GM12878 (cell line): Measurements from ENCODE around the gene RCOR1. TPM values are rescaled to one million over a fixed set of nuclear protein-coding genes. Genes with fewer than 3 reads are reported as not detected.
A peak's percentile ranks its signal among the peaks of the same experiment; 100 is the strongest.

Experiments used
- EP300 ChIP-seq, 2 experiments: fragments of 150-350 bp in 1 of 2; IDR thresholded peaks; 2 replicates each; pipeline ENCODE4 v1.6.1; 2011 to 2012; ENCODE audit warnings: low read depth in 2 of 2, low read length in 2 of 2, borderline replicate concordance in 1 of 2, improper control_type of control experiment in 1 of 2, inconsistent platforms in 1 of 2; ENCODE audit not compliant: control insufficient read depth in 1 of 2
- GATAD2B ChIP-seq: fragments of 450-650 bp; conservative IDR thresholded peaks from 2 replicates; pipeline ENCODE4 v1.6.1; 2017; ENCODE audit warnings: low read depth, mild to moderate bottlenecking, moderate library complexity
- MEF2A ChIP-seq: IDR thresholded peaks from 2 replicates; pipeline ENCODE4 v1.6.1; 2011; ENCODE audit warnings: low read depth, mild to moderate bottlenecking, low read length, moderate library complexity; ENCODE audit not compliant: insufficient read depth
- PAX8 ChIP-seq: fragments of 450-650 bp; IDR thresholded peaks from 2 replicates; pipeline ENCODE4 v1.6.1; 2017; ENCODE audit warnings: mild to moderate bottlenecking, moderate library complexity
- PBX3 ChIP-seq: IDR thresholded peaks from 2 replicates; pipeline ENCODE4 v1.6.1; 2011; ENCODE audit warnings: mild to moderate bottlenecking, low read depth, low read length, moderate library complexity; ENCODE audit not compliant: insufficient replicate concordance
- SIX5 ChIP-seq: IDR thresholded peaks from 2 replicates; pipeline ENCODE4 v1.6.1; 2011; ENCODE audit warnings: mild to moderate bottlenecking, low read depth, low read length, moderate library complexity; ENCODE audit not compliant: severe bottlenecking
- SMAD5 ChIP-seq: IDR thresholded peaks from 2 replicates; pipeline ENCODE4 v1.6.1; 2016; ENCODE audit warnings: antibody characterized with exemption, low read depth
- SREBF1 ChIP-seq: IDR thresholded peaks from 2 replicates; pipeline ENCODE4 v1.6.1; 2012; ENCODE audit warnings: mild to moderate bottlenecking, low read length
- TARDBP ChIP-seq: IDR thresholded peaks from 2 replicates; pipeline ENCODE4 v1.6.1; 2016; ENCODE audit warnings: borderline replicate concordance
- TBL1XR1 ChIP-seq: IDR thresholded peaks from 2 replicates; pipeline ENCODE4 v1.6.1; 2012; ENCODE audit warnings: low read depth, low read length, improper control_type of control experiment
- TCF7 ChIP-seq: IDR thresholded peaks from 2 replicates; pipeline ENCODE4 v1.6.1; 2014; ENCODE audit warnings: antibody characterized with exemption, borderline replicate concordance
- YY1 ChIP-seq: IDR thresholded peaks from 2 replicates; pipeline ENCODE4 v1.6.1; 2011; ENCODE audit warnings: low read depth, mild to moderate bottlenecking, low read length
- ZNF24 ChIP-seq: fragments of 450-650 bp; IDR thresholded peaks from 2 replicates; pipeline ENCODE4 v1.6.1; 2017; ENCODE audit warnings: antibody characterized with exemption, mild to moderate bottlenecking
- ZZZ3 ChIP-seq: IDR thresholded peaks from 2 replicates; pipeline ENCODE4 v1.6.1; 2011; ENCODE audit warnings: low read depth; ENCODE audit not compliant: control insufficient read depth, insufficient read length
- polyA plus RNA-seq, 11 experiments: library from polyadenylated mRNA; depleted of rRNA in 4 of 11; unstranded in 6 of 11; stranded (reverse) in 5 of 11; fragments of >200 nt; fragmentation: Nextera tagmentation in 4 of 11; fragmentation: Illumina TruSeq in 1 of 11; extraction: Ambion mirVana in 4 of 11; extraction: Trizol in 1 of 11; gene quantifications; 1 replicate in 1 of 11; 2 replicates in 10 of 11; pipeline versions ENCODE4 v1.2.1 to v1.2.3, GENCODE V29; 2011 to 2016; ENCODE audit warnings: inconsistent platforms in 2 of 11, missing spikeins in 2 of 11, low read depth in 1 of 11
- total RNA-seq, 4 experiments: library from RNA; depleted of rRNA in 3 of 4; stranded (reverse); fragments of >200 nt in 3 of 4; fragmentation: Illumina TruSeq in 1 of 4; extraction: Trizol in 1 of 4; gene quantifications; 2 replicates each; pipeline versions ENCODE4 v1.2.1 to v1.2.3, GENCODE V29; 2013 to 2021
- TF ChIP-seq, protein P1 (sequence below): fragments of 450-650 bp; IDR thresholded peaks from 2 replicates; pipeline ENCODE4 v1.6.1; 2016; ENCODE audit warnings: mild to moderate bottlenecking
- TF ChIP-seq, protein P2 (sequence below): fragments of 450-650 bp; IDR thresholded peaks from 2 replicates; pipeline ENCODE4 v1.6.1; 2017; ENCODE audit warnings: antibody characterized with exemption, mild to moderate bottlenecking, moderate library complexity
- TF ChIP-seq, protein P3 (sequence below): fragments of 450-650 bp; IDR thresholded peaks from 2 replicates; pipeline ENCODE4 v1.6.1; 2016; ENCODE audit warnings: mild to moderate bottlenecking, moderate library complexity, borderline replicate concordance

The RCOR1 gene
- total and polyA plus RNA-seq, 10 of the 15 experiments (the other 5 are each of a cell fraction or from before 2014, with no cell fraction given) = 1.6 to 12.2 (median 4.4) TPM

GRCh38 chr14:102776761-102777710 lies 184.6 kb downstream of the RCOR1 start, which contains the start of gene TRAF3 (continued):
- TF ChIP-seq, protein P1, sequence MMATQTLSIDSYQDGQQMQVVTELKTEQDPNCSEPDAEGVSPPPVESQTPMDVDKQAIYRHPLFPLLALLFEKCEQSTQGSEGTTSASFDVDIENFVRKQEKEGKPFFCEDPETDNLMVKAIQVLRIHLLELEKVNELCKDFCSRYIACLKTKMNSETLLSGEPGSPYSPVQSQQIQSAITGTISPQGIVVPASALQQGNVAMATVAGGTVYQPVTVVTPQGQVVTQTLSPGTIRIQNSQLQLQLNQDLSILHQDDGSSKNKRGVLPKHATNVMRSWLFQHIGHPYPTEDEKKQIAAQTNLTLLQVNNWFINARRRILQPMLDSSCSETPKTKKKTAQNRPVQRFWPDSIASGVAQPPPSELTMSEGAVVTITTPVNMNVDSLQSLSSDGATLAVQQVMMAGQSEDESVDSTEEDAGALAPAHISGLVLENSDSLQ = 0 out of 2 replicates have a peak, but pooled peaks have one; percentile 9
- no peak for TF ChIP-seq PAX8
- TF ChIP-seq TARDBP = no peak
- peak; percentile 88 for TF ChIP-seq YY1
- TF ChIP-seq MEF2A = 0 out of 2 replicates have a peak, but pooled peaks have one; percentile 45
- no peak for TF ChIP-seq SIX5
- TF ChIP-seq, protein P2, sequence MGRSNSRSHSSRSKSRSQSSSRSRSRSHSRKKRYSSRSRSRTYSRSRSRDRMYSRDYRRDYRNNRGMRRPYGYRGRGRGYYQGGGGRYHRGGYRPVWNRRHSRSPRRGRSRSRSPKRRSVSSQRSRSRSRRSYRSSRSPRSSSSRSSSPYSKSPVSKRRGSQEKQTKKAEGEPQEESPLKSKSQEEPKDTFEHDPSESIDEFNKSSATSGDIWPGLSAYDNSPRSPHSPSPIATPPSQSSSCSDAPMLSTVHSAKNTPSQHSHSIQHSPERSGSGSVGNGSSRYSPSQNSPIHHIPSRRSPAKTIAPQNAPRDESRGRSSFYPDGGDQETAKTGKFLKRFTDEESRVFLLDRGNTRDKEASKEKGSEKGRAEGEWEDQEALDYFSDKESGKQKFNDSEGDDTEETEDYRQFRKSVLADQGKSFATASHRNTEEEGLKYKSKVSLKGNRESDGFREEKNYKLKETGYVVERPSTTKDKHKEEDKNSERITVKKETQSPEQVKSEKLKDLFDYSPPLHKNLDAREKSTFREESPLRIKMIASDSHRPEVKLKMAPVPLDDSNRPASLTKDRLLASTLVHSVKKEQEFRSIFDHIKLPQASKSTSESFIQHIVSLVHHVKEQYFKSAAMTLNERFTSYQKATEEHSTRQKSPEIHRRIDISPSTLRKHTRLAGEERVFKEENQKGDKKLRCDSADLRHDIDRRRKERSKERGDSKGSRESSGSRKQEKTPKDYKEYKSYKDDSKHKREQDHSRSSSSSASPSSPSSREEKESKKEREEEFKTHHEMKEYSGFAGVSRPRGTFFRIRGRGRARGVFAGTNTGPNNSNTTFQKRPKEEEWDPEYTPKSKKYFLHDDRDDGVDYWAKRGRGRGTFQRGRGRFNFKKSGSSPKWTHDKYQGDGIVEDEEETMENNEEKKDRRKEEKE = no peak
- no peak for TF ChIP-seq TBL1XR1
- peak; percentile 95 for TF ChIP-seq GATAD2B
- no peak for TF ChIP-seq PBX3
- TF ChIP-seq, protein P3, sequence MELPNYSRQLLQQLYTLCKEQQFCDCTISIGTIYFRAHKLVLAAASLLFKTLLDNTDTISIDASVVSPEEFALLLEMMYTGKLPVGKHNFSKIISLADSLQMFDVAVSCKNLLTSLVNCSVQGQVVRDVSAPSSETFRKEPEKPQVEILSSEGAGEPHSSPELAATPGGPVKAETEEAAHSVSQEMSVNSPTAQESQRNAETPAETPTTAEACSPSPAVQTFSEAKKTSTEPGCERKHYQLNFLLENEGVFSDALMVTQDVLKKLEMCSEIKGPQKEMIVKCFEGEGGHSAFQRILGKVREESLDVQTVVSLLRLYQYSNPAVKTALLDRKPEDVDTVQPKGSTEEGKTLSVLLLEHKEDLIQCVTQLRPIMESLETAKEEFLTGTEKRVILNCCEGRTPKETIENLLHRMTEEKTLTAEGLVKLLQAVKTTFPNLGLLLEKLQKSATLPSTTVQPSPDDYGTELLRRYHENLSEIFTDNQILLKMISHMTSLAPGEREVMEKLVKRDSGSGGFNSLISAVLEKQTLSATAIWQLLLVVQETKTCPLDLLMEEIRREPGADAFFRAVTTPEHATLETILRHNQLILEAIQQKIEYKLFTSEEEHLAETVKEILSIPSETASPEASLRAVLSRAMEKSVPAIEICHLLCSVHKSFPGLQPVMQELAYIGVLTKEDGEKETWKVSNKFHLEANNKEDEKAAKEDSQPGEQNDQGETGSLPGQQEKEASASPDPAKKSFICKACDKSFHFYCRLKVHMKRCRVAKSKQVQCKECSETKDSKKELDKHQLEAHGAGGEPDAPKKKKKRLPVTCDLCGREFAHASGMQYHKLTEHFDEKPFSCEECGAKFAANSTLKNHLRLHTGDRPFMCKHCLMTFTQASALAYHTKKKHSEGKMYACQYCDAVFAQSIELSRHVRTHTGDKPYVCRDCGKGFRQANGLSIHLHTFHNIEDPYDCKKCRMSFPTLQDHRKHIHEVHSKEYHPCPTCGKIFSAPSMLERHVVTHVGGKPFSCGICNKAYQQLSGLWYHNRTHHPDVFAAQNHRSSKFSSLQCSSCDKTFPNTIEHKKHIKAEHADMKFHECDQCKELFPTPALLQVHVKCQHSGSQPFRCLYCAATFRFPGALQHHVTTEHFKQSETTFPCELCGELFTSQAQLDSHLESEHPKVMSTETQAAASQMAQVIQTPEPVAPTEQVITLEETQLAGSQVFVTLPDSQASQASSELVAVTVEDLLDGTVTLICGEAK = no peak
- 0 out of 4 replicates have a peak, but pooled peaks of 1 of the 2 experiments have one; percentile 17 for TF ChIP-seq EP300 (IDR thresholded peaks at IDR 0.05; ENCODE audit: borderline replicate concordance in 1 of 2, control insufficient read depth in 1 of 2, low read depth in 2 of 2, low read length in 2 of 2)
- TF ChIP-seq SREBF1 = no peak
- TF ChIP-seq SMAD5 = no peak
- no peak for TF ChIP-seq ZZZ3
- TF ChIP-seq TCF7 = no peak
- no peak for TF ChIP-seq ZNF24
